GM21367 (cell line): Measurements from ENCODE around the gene CAV1.

Experiments used
- ATAC-seq: cut with Tn5 transposase; IDR thresholded peaks from one replicate; pipeline ENCODE4 v1.9.1; 2021; ENCODE audit not compliant: unreplicated experiment

CAV1 gene

DNA sequence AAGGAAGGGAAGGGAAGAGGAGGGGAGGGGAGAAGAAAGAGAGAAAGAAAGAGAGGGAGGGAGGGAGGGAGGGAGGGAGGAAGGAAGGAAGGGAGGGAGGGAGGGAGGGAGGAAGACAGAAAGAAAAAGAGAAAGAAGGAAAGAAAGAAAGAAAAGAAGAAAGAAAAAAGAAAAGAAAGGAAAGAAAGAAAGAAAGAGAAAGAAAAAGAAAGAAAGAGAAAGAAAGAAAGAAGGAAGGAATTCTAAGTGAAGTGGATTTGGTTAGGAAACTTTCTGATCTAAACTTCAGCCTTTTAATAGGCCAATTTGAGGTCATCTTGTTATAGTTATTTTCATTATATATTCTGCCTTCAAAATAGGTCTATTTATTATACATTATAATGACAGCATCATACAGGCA is 21.0 kb upstream of the CAV1 start:
- ATAC-seq, result no peak

- no peak for ATAC-seq
These were observed 19.6 kb upstream of the CAV1 start for GRCh38 chr7:116505278-116505677.

DNA sequence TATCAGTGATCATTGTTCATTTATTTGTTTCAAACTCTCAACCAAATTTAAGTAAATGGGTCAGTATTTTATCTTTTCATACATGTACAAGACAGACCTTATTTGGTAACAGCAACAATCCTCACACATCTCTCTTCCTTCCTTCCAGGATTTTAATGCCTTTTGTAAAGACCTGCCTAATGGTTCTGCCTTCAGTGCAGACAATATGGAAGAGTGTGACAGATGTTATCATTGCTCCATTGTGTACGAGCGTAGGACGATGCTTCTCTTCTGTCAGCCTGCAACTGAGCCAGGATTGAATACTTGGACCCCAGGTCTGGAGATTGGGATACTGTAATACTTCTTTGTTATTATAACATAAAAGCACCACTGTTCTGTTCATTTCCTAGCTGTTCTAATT is 19.0 kb upstream of the CAV1 start:
- no peak for ATAC-seq

- no peak for ATAC-seq
These were observed 14.8 kb upstream of the CAV1 start for GRCh38 chr7:116509982-116510579.

GRCh38 chr7:116510795-116511194 is 14.0 kb upstream of the CAV1 start:
- no peak for ATAC-seq

DNA sequence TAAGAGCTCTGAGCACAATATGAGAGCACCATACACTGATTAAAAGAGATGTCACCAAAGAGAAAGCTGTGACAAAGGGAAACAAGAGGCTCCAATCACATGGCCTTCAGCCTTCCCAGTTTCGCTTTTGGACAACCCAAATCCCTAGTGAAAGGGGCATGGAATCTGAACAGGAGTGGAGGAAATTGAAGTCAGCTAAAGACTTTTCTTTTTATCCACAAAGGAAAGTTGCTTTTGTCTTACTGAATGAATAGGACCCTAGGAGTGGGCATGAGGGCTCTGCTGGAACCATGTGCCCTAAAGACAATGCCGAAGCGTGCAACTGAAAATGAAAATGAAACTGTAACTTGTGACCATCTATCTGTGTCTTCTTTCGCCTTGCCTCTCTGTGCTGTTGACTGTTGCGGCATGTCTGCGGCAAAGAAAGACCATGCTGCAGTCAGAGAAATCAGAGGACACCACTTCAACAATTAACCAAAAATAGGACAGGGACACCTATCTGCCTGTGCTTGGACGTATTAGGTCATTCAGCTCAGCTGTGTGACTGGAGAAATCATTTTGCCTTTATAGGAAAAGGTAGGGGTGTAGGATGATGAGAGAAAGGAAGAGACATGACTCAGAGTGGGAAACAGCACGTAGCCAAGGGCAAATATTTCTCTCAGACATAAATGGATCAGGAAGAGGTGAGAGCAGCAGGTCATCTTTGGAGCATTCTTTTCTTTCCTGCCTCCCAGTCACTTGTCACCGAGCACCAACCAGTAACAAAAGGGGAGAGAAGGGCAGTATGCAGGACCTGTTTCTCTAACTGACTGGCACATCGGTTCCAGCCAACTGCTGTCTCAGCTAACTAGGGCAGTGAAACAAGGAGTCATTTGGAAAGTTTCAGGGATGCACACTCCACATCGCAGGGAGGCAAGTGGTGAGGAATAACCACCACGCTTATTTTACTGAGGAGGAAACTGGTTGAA is 13.0 kb upstream of the CAV1 start:
- peak; percentile 100 for ATAC-seq

DNA sequence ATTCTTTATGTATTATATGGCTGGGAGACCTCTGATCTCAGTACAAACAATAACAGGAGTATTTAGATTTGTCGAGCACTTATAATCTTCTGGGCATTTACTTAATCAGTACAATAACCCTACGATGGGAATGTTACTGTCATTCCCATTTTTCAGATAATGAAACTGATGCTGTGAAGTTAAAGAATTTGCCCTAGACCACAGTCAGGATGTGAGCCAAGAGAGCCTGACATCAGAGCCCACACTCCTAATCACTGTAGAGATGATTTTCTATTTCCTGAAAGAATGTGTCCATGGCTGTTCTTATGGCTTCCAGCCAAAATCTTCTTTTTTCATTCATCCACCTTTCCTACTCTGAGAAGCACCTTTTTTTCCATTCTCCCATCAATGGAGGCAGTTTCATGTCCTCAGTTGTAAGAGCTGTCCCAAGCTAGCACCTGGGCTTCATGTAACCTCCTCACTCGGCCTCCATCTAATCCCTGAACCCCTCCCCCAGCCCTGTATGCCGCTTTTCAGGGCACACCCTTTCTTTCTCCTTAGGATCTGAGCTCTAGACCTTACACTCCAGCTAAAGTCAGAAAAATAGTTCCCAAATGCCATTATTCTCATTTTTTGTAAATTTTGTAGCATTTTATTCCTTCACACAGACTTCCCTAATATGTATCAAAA is 12.2 kb upstream of the CAV1 start:
- ATAC-seq, result no peak

DNA sequence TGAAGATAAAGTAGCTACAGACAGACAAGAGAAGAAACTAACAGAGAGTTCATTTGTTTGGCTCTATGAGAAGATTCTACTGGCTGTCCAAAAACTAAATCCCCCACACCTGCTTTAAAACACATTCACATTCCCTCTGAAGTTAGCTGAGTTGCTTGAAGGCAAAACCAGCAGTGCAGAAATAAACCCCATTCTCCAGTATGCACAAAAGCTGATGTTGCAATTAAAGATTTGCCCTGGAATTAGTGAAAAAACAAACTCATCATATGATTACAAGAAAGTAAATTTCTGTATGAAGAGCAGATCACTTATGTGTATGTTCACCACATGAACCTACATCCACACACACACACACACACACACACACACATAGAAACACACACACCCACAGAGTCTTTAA is 9.3 kb upstream of the CAV1 start:
- ATAC-seq, result no peak

GRCh38 chr7:116516324-116516723 is 8.5 kb upstream of the CAV1 start:
- ATAC-seq, result no peak

DNA sequence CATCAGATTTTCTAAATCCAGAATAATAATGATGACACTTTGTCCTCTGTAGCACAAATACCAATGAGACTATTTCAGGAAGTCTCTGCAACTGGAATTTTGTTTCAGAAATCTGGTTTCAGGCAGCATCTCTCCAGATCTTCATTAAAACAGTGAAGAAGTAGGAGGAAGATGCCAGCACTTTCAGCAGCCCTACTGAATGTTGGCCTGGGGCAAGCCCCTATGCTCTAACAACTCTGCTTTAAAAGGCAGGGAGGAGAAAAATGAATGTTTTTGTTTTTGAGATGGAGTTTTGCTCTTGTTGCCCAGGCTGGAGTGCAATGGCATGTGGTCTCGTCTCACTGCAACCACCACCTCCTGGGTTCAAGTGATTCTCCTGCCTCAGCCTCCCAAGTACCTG is 7.2 kb upstream of the CAV1 start:
- no peak for ATAC-seq

GRCh38 chr7:116518961-116519360 is 5.9 kb upstream of the CAV1 start:
- no peak for ATAC-seq

DNA sequence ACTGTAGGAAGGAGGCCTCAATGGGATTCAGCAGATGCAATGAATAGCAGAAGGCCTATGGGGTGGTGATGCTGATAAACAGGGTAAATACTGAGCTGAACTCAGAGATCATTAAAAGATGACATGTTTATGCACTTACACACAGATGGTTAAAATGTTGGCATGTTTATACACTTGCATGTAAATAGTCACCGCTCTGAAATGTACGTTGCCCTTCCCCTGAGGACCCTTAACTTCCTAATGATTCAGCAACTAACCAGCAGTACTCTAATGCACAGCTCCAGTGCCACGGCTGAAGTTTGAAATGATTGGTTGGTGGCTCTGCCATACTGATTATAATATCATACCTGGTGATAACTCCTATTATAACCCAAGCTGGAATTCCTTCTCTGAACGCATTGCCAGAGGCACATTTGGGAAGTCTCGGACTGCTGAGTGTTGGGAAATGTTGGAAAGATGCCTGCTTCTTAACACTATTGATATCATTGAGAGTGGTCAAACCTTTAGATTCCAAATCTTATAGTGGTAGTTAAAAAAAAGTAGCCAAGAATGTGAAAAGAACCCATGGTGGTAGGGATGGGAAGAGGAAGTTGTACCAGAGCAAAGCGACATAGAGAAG is 3.7 kb upstream of the CAV1 start:
- no peak for ATAC-seq

DNA sequence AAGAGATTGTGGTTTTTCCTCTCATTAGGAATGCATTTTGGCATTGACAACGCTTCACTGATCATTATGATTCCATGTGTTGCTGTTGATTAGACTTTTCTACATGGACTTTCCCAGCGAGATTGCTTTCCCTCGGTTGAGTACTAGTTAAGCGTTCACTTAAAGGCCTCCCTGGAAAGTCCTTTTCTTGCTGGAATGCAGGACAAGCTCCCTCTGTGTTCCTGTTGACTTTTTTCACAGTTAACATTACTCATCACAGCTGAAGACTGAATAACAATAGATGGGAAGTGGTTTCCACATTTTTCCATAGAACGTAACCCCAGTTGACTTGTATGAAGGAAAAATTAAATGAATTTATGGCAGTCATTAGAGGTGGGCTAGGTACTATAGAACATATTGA is 2.6 kb upstream of the CAV1 start:
- ATAC-seq, result no peak

DNA sequence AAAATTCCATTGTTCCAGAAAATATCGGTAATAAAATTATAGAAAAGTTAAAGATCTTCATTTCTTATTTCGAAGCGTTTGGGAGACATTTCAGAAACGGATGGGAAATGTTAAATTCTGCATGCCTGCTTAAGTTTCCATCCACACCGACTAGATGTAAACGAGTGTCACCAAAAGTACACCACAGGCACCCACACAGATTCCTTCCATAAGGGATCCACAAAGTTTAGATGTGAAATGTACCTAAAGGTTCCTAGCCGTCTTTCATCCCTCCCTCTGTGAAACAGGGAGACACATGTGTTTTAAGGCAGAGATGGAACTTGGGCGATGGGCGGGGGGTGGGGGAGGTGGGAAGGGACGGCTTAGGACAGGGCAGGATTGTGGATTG is 621 bp upstream of the CAV1 start:
- ATAC-seq, result no peak

DNA sequence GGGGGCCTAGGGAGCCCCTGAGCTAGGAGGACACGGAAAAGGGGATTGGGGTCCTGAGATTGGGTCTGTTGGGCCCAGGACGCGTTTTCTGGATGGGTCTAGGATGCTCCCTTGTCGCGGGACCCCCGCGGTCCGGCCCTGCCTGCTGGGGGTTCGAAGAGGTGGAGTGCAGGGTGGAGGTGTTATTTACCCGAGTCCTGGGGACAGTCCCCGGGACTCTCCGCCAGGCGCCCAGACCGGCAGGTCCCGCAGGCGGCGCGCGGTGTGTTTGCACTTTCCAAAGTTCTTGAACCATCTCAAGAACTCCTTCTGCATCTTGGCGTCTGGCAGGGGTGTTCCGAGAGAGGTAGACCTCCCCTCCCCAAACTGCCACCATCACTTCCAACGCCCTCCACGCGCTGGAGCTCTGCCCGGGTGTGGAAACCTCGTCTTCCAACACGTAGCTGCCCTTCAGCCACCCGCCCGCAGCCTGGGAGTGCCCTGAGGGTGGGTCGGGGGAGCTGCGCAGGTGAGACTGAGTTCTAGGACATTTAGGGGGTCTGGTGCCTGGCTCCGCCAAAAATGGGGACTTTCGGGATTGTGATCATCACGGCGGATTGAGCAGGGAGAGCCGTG is 569 bp downstream of the CAV1 start:
- no peak for ATAC-seq

- ATAC-seq, result peak; percentile 94
These were observed 1.4 kb downstream of the CAV1 start for GRCh38 chr7:116525913-116526861.

DNA sequence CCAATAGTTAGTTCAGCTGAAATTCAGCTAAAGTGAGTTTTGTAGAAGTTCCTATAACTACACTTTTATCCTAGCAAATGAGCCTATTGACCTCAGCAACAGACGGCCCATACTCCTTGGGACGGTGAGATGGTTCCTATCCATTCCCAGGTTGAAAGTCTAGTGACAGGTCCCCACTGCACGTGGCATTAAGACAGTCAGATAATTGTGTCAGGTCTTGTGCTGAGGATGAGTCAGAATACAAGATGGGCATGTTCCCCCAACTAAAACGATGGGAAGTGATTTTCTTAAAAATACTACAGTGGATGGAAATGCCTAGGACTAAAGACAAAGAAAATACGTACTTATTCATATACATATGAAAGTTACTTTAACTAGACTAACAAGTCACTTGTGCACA is 2.1 kb downstream of the CAV1 start:
- ATAC-seq, result no peak

DNA sequence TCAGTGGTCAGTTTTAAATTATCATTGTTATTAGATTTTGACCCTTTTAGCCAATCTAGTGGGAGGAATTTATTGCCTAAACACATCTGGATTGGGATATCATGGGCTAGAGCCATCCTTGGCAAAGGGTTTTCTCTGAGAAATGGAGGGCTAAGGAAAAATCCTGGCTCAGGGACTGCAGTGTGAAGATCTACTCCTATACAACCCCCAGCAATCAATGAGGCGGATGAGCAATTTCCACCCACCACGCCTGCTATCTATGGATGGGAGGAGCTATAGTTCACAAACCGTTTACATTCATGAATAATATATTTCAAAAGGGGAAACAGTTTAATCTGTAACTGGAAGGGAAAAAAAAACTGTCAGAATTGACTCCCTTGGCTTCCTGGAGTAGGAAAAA is 2.7 kb downstream of the CAV1 start:
- ATAC-seq, result no peak

- ATAC-seq, result no peak
These were observed 3.4 kb downstream of the CAV1 start for GRCh38 chr7:116528008-116528789.
